PC-3 (cell line): ENCODE data around the gene TSPAN33. TPM values are rescaled to one million over a fixed set of nuclear protein-coding genes. Genes with fewer than 3 reads are reported as not detected.

ENCODE experiments used
- ATAC-seq: fragments of 200-7000 bp; cut with Tn5 transposase; 2 replicates; pipeline ENCODE4 v1.9.1; 2020; ENCODE audit warnings: mild to moderate bottlenecking, moderate library complexity
- BruUV-seq: library from RNA; stranded (reverse); fragments of 400-500 nt; replicated peaks from 2 replicates; lab custom pipeline; 2021; lab: Mats Ljungman, UMichigan
- CTCF ChIA-PET: fragments of 300-600 bp; sonication (Branson Sonifier 250); formaldehyde crosslinking; loops from one replicate; lab custom pipeline; 2022; ENCODE audit warnings: antibody characterized with exemption; lab: Charles Lee
- POLR2A ChIA-PET: fragments of 300-600 bp; sonication (Branson Sonifier 250); formaldehyde crosslinking; loops from one replicate; lab custom pipeline; 2022; ENCODE audit warnings: antibody characterized with exemption; ENCODE audit not compliant: unreplicated experiment; lab: Charles Lee
- DNase-seq: peaks from one replicate; pipeline ENCODE4 v3.0.0-alpha.2; 2015
- H2AFZ ChIP-seq: fragments of 300-600 bp; sonication (generic); 2 replicates; pipeline ENCODE4 v1.6.0; 2016; ENCODE audit warnings: antibody characterized with exemption, low read length
- H3F3A ChIP-seq: fragments of 300-600 bp; sonication (generic); one replicate; pipeline ENCODE4 v1.6.0; 2017; ENCODE audit warnings: antibody characterized with exemption, low read length, control low read depth, mild to moderate bottlenecking; ENCODE audit not compliant: unreplicated experiment
- H3K27ac ChIP-seq: fragments of 300-600 bp; sonication (generic); 2 replicates; pipeline ENCODE4 v1.5.1; 2016; ENCODE audit warnings: mild to moderate bottlenecking, low read length
- H3K27me3 ChIP-seq: fragments of 300-600 bp; sonication (generic); 2 replicates; pipeline ENCODE4 v1.6.1; 2016; ENCODE audit warnings: low read length, mixed read lengths
- H3K36me3 ChIP-seq: fragments of 300-600 bp; sonication (generic); 2 replicates; pipeline ENCODE4 v1.6.1; 2016; ENCODE audit warnings: low read depth, mixed run types, low read length, mixed read lengths
- H3K4me1 ChIP-seq: fragments of 300-600 bp; sonication (generic); 2 replicates; pipeline ENCODE4 v1.5.1; 2016; ENCODE audit warnings: low read length; ENCODE audit not compliant: insufficient read depth
- H3K4me2 ChIP-seq: fragments of 300-600 bp; sonication (generic); 2 replicates; pipeline ENCODE4 v1.6.0; 2016; ENCODE audit warnings: low read length
- H3K4me3 ChIP-seq: fragments of 300-600 bp; sonication (generic); 2 replicates; pipeline ENCODE4 v1.5.1; 2016; ENCODE audit warnings: mild to moderate bottlenecking, low read length, mixed read lengths
- H3K79me2 ChIP-seq: fragments of 300-600 bp; sonication (generic); 2 replicates; pipeline ENCODE4 v1.6.1; 2017; ENCODE audit warnings: low read length, mixed read lengths
- H3K9ac ChIP-seq: fragments of 300-600 bp; sonication (generic); 2 replicates; pipeline ENCODE4 v1.6.0; 2016; ENCODE audit warnings: mild to moderate bottlenecking, low read length
- H3K9me2 ChIP-seq: fragments of 300-600 bp; sonication (generic); replicated peaks from 2 replicates; pipeline ENCODE4 v1.6.1; 2016; ENCODE audit warnings: mixed run types, low read length, mixed read lengths
- H3K9me3 ChIP-seq: fragments of 300-600 bp; sonication (generic); 2 replicates; pipeline ENCODE4 v1.6.1; 2016; ENCODE audit warnings: low read length, mixed read lengths
- H4K20me1 ChIP-seq: fragments of 300-600 bp; sonication (generic); 2 replicates; pipeline ENCODE4 v1.6.1; 2016; ENCODE audit warnings: low read length, mixed read lengths
- EZH2 ChIP-seq: fragments of 300-600 bp; sonication (generic); IDR thresholded peaks from one replicate; pipeline ENCODE4 v1.6.1; 2017; ENCODE audit warnings: antibody characterized with exemption, mild to moderate bottlenecking, low read length; ENCODE audit not compliant: unreplicated experiment
- EZH2phosphoT487 ChIP-seq: fragments of 300-600 bp; sonication (generic); IDR thresholded peaks from 2 replicates; pipeline ENCODE4 v1.6.1; 2018; ENCODE audit warnings: mild to moderate bottlenecking, antibody characterized with exemption, low read length, borderline replicate concordance
- intact Hi-C: fragments of 100-400 bp; cut with micrococcal nuclease; formaldehyde crosslinking; loops from 2 replicates; pipeline ENCODE4 v1.9.0; 2023
- total RNA-seq: library from RNA; depleted of rRNA; stranded (reverse); fragments of >200 nt; gene quantifications from 2 replicates; pipeline ENCODE4 v1.2.3, GENCODE V29; 2014
- TF ChIP-seq, protein P1 (sequence below): fragments of 300-600 bp; sonication (generic); conservative IDR thresholded peaks from 2 replicates; pipeline ENCODE4 v1.5.1; 2017; ENCODE audit warnings: antibody characterized with exemption, low read depth, mild to moderate bottlenecking, low read length

TSPAN33 gene
- total RNA-seq, 1 experiment from 2014 or later = 23.7 TPM

- no peaks in the 10 kb centered on the region for H3K27me3 ChIP-seq
- H3F3A ChIP-seq = no peaks in the 10 kb centered on the region
- intact Hi-C loops = no loop called here
- no TSS peak for BruUV-seq
- H3K4me1 ChIP-seq = peaks cover 9% of the 10 kb centered on the region; the same call in 1 of the 2 replicates
- DNase-seq (peak; percentile 40), ATAC-seq (peak; percentile 79)
- H4K20me1 ChIP-seq = no peaks in the 10 kb centered on the region
- no peaks in the 10 kb centered on the region for H3K9me2 ChIP-seq
- peak within 1 kb of the TSS; percentile 87 for H3K4me2 ChIP-seq
- POLR2A ChIA-PET = no interaction called here
- peaks cover 10% of the 10 kb centered on the region; the same call in 1 of the 2 replicates for H3K79me2 ChIP-seq
- peak within 1 kb of the TSS; percentile 89 for H2AFZ ChIP-seq
- H3K4me3 ChIP-seq = peak within 1 kb of the TSS; percentile 89
- H3K9ac ChIP-seq = peak within 1 kb of the TSS; percentile 64
- CTCF ChIA-PET = interaction anchor here (0.5 to 1.0 kb wide), 2 partner anchors 25 to 96 kb away, joined by 5 to 6 read pairs; no protein-coding TSS in a partner anchor
- TF ChIP-seq EZH2 = no peak
- TF ChIP-seq EZH2phosphoT487 = no peak
- TF ChIP-seq, protein P1, sequence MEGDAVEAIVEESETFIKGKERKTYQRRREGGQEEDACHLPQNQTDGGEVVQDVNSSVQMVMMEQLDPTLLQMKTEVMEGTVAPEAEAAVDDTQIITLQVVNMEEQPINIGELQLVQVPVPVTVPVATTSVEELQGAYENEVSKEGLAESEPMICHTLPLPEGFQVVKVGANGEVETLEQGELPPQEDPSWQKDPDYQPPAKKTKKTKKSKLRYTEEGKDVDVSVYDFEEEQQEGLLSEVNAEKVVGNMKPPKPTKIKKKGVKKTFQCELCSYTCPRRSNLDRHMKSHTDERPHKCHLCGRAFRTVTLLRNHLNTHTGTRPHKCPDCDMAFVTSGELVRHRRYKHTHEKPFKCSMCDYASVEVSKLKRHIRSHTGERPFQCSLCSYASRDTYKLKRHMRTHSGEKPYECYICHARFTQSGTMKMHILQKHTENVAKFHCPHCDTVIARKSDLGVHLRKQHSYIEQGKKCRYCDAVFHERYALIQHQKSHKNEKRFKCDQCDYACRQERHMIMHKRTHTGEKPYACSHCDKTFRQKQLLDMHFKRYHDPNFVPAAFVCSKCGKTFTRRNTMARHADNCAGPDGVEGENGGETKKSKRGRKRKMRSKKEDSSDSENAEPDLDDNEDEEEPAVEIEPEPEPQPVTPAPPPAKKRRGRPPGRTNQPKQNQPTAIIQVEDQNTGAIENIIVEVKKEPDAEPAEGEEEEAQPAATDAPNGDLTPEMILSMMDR = no peak
- H3K36me3 ChIP-seq = no peaks in the 10 kb centered on the region
- no peak within 1 kb of the TSS for H3K27ac ChIP-seq
- H3K9me3 ChIP-seq = no peaks in the 10 kb centered on the region
Observed at GRCh38 chr7:129188372-129188891, 43.9 kb downstream of the TSPAN33 start, which contains the start of gene SMO. Gene SMO (plus strand): TSS chr7:129188633. CDS start chr7:129189152, 519 bp downstream.

GRCh38 chr7:129188892-129189660 lies 44.6 kb downstream of the TSPAN33 start:
- Histone ChIP-seq H3K4me1 (peaks cover 9% of the 10 kb centered on the region; the same call in 1 of the 2 replicates), H3K27ac (no peak overlapping the region), H3K4me3 (peak overlapping the region; percentile 89), H3K79me2 (peaks cover 10% of the 10 kb centered on the region; the same call in 1 of the 2 replicates), H3K4me2 (peak overlapping the region; percentile 87), H3F3A (no peaks in the 10 kb centered on the region), H3K9me3 (no peaks in the 10 kb centered on the region), H3K9ac (peak overlapping the region; percentile 64), H3K27me3 (no peaks in the 10 kb centered on the region), H3K36me3 (no peaks in the 10 kb centered on the region), H3K9me2 (no peaks in the 10 kb centered on the region), H4K20me1 (no peaks in the 10 kb centered on the region), H2AFZ (peak overlapping the region; percentile 89)
- DNase-seq (no peak), ATAC-seq (peak; percentile 41)
- TF ChIP-seq, protein P1 = no peak
- no peak for TF ChIP-seq EZH2
- no peak for TF ChIP-seq EZH2phosphoT487
- intact Hi-C loops = no loop called here
- ChIA-PET POLR2A (no interaction called here), CTCF (interaction anchor here (1.0 kb wide), 1 partner anchor 25 kb away, joined by 6 read pairs; no protein-coding TSS in a partner anchor)
- BruUV-seq = no TSS peak
